Fibroblast of the conjunctiva (primary cell): ENCODE results near the gene SRMS.

Experiments
- DNase-seq: peaks from one replicate; pipeline ENCODE4 v3.0.0-alpha.2; 2010; ENCODE audit warnings: low read depth

The SRMS gene

GRCh38 chr20:63501818-63502670 lies 45.5 kb downstream of the SRMS start:
- no peak for DNase-seq

- DNase-seq, result no peak
These were observed 46.4 kb downstream of the SRMS start for GRCh38 chr20:63500902-63501817.

GRCh38 chr20:63500151-63500901 lies 47.2 kb downstream of the SRMS start:
- no peak for DNase-seq

GRCh38 chr20:63499338-63499969 lies 48.1 kb downstream of the SRMS start:
- DNase-seq, result no peak

GRCh38 chr20:63498960-63499337 lies 48.6 kb downstream of the SRMS start, which contains the start of gene EEF1A2:
Gene EEF1A2 (minus strand): TSS chr20:63499083. CDS start chr20:63497763, 1,320 bp downstream.
- no peak for DNase-seq

GRCh38 chr20:63497946-63498935 lies 49.3 kb downstream of the SRMS start:
- no peak for DNase-seq

GRCh38 chr20:63497138-63497945 lies 50.2 kb downstream of the SRMS start:
- DNase-seq, result no peak

GRCh38 chr20:63496596-63497120 lies 50.9 kb downstream of the SRMS start:
- DNase-seq, result no peak

- DNase-seq, result no peak
These were observed 51.6 kb downstream of the SRMS start for GRCh38 chr20:63495741-63496595.

- DNase-seq, result no peak
These were observed 52.3 kb downstream of the SRMS start for GRCh38 chr20:63495167-63495720.

- DNase-seq, result no peak
These were observed 53.0 kb downstream of the SRMS start for GRCh38 chr20:63494420-63495166.

GRCh38 chr20:63494084-63494419 lies 53.5 kb downstream of the SRMS start:
- DNase-seq, result no peak

GRCh38 chr20:63493563-63494020 lies 54.0 kb downstream of the SRMS start:
- no peak for DNase-seq

- no peak for DNase-seq
These were observed 54.6 kb downstream of the SRMS start for GRCh38 chr20:63492982-63493381.

GRCh38 chr20:63492518-63492917 lies 55.0 kb downstream of the SRMS start:
- no peak for DNase-seq

- DNase-seq, result no peak
These were observed 55.8 kb downstream of the SRMS start for GRCh38 chr20:63491635-63492230.

GRCh38 chr20:63491078-63491477 lies 56.5 kb downstream of the SRMS start:
- no peak for DNase-seq
